Stimulated activated CD8-positive, alpha-beta memory T cell treated with anti-CD3 and anti-CD28 coated beads, Interleukin-2, amount 100 ng/mL, for 1 hour (primary cell): ENCODE results near the gene GJB6.
A peak's percentile ranks its signal among the peaks of the same experiment; 100 is the strongest.
"Not testable (repeated sequence)": the region's sequence is repeated elsewhere in the genome, so short reads cannot be mapped to it uniquely, and the experiment has no call there.

ENCODE experiments used
- DNase-seq, 2 donors: peaks; one replicate each; pipeline ENCODE4 v3.0.0-alpha.2; 2020; ENCODE audit warnings: low read depth in 2 of 2

The GJB6 gene

DNA sequence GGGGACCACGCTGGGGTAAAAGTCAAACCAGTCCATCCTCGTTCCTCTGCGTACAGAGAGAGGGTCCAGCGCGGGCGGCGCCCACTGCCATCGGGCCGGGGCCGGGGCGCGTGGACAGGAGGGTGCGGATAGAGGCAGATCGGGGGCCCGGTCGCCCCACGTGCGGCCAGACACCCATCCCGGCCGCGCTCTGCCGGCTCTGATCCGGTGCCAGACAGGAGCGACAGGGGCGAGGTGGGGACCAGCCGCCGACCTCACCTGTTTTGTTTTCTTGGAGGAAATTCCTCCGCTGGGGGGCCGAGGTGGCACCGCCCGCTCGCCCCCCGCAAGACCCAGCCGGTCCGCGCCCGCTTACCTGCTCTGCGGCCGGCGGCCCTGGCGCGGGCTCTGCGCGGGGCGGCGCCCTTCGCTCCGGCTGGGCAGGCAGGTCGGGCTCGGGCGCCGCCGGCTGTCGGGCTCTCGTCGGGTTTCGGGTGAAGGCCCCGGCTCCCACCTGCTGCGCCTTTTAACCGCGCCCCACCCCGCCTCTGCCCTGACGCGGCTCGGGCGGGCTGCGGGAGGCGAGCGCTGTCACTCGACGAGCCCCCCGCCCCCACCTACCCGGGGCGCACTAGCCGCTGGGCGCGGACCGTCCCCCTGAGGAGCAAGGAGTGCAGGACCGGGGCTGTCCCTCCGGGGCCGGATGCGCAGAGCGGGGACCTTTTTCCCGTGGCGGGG is at the start of gene GJB6:
GJB6 (minus strand) TSS at position 481 of the 717 bp plus-strand sequence. CDS start 8,839 bp downstream, outside the sequence.
- DNase-seq, result peak in 1 of 2 donors; percentile 11

GRCh38 chr13:20276901-20277300 is 44.8 kb upstream of the GJB6 start:
- DNase-seq, result not testable (repeated sequence)

GRCh38 chr13:20274466-20274865 is 42.3 kb upstream of the GJB6 start:
- no peak for DNase-seq

GRCh38 chr13:20272588-20273171 is 40.6 kb upstream of the GJB6 start:
- DNase-seq, result no peak

DNA sequence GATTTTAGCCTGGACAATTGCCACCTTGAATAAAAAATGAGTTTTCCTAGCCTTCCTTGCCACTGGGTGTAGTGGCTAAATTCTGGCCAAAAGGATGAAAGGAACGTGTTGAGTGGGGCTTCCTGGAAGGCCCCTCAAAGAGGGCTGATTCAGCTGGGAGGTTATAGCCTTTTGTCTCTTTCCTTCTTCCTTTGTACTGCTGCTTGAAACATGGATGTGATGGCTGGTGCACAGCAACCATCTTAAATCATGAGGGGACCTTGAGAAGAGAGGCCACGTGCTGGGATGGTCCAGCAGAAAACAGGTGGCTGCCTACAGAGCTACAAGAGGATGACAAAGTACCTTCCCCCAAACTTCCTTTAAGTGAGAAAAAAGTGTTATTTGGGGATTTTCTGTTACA is 40.0 kb upstream of the GJB6 start:
- no peak for DNase-seq

- DNase-seq, result no peak
Observed at GRCh38 chr13:20271441-20271840, 39.3 kb upstream of the GJB6 start.

DNA sequence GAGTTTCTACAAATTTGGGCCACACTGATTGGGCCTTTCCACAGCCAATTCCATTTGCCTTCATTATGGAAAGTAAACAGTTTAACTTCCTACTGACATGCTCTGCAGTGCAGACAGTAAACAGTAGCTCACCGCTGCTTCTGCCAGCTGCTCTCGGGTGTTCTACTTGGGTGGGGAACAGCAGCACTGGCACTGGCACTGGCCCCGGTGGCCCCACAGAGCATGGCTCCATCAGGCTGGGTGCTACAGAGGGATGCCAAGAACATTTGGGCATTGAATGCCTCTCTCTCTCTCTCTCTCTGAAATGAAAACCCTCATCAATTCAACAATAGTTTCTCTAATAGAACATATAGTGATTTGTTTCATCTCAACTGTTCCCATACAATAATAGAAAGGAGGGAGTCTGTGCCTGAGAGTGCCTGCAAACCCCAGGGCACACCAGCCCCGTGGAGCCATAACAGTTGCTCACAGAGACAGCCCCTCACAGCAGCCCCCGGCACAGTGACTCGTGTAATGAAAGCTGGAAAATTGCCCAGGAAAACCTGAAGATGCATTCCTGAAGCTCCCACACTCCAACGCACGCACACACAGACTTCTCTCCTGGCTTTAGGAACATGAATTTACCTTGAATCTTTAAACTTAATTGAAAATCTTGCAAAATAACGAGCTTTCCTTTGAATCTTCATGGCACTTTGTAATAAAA is 38.2 kb upstream of the GJB6 start:
- no peak for DNase-seq

DNA sequence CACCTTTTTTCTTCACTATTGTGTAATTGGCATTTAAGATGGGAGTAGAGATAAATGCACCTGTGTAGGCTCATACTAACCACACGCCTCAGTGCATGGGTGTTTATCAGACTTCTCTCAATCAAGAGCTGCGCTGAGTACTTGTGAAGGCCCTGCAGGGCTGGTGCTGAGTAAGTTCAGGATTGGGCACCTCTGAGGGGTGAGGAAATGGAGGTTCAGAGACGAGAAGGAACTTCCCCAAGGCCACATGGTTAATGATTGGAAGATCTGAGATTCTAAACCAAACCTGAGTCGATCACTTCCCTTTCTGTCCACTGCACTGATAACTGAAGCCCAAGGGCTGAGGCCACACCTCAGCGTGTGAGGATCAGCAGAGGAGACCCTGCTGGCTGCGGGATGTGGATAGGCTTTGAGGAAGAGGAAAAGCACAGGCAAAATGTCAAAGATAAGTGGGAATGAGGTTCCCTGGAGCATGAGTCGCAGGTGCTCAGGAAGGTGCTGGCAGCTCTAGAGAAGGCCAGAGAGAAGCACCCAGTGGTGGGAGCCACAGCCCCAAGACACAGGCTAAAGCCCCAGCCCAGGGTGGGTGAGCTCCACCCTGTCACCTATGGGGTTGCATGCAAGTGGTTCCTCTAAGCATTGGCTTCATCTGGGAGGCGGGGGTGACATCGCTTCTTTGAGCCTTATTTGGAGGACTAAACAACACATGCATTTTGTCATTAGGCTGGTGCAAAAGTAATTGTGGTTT is 32.3 kb upstream of the GJB6 start:
- no peak for DNase-seq

- DNase-seq, result no peak
Observed at GRCh38 chr13:20263393-20264044, 31.4 kb upstream of the GJB6 start.

- DNase-seq, result no peak
Observed at GRCh38 chr13:20258963-20259288, 26.8 kb upstream of the GJB6 start.

GRCh38 chr13:20258208-20258962 is 26.3 kb upstream of the GJB6 start:
- DNase-seq, result no peak

- DNase-seq, result no peak
Observed at GRCh38 chr13:20254076-20254475, 22.0 kb upstream of the GJB6 start.

DNA sequence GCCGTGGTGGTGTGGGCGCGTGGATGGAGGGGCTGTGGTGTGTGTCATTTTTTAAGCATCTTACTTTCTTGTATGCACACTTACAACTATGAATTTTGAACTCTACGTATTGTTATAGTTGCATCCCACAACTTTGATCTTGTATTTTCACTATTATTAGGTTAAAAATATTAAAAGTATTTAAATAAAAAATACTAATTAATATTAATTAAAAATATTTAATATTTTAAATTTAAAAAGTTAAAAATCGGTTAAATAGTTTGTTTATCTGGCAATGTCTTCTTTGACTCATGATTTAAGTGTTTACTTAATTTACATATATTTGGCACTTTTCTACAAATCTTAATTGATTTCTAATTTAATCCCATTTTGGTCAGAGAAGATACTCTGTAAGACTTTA is 17.8 kb upstream of the GJB6 start:
- DNase-seq, result no peak

GRCh38 chr13:20247963-20248362 is 15.8 kb upstream of the GJB6 start:
- DNase-seq, result no peak

GRCh38 chr13:20247403-20247802 is 15.3 kb upstream of the GJB6 start:
- DNase-seq, result no peak

DNA sequence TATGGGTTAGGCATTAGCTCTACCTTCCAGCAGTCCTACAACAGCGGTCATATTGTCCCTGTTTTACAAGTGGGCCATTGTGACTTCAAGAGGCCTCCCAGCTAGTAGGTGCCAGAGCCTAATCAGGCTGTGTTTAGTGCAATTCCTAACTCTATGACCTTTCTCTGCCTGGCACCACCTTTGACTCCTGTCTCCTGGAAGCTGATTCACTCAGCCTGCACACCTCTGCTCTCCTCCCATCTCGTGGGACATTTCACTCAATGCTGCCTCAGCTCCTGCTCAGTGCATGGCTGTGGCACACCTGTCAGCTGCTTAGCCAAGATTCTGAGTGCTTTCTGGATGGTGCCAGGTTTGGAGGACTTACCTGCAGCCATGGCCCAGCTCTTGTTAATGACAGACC is 9.5 kb upstream of the GJB6 start:
- DNase-seq, result no peak

GRCh38 chr13:20239748-20240147 is 7.6 kb upstream of the GJB6 start:
- DNase-seq, result no peak

DNA sequence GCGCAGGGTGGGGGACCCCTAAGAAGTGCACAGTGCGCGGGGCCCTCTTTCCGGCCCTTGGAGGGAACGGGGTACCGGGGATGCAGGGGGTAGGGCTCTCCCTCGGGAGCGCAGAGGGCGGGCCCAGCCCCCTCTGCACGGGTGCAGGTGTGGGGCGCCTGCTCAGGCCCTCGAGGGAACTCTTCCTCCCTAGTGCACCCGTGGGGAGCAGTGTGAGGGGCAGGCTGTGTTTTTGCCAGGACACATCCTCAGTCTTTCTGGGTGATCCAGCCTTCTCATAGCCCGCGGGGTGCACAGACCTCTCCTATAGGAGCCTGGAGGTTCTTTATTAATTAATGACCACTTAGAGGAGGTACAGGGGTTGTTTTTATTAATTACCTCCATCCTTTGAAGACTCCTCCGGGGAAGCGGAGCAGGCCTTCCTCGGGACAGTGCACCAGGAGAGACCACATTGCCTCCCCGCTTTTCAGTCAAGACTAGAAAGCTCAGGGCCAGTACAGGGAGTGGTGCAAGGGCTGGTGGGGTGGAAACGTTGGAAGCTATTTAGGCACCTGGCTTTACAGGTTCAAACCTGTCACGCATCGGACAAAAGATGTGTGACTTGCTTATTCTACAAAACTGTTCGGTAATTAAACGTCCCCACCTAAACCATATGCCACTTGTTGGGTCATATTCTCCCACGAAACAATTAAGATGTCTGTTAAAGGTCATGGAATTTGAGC is 598 bp upstream of the GJB6 start:
- no peak for DNase-seq

GRCh38 chr13:20230913-20231838 is 943 bp downstream of the GJB6 start:
- no peak for DNase-seq
